DMS53 treated with DMSO at 0.1 percent for 48 hours (cell line): Measurements from ENCODE around the gene DHH.

Experiments used
- DNase-seq: peaks from one replicate; lab custom pipeline; 2025; ENCODE audit not compliant: unreplicated experiment; lab: John Stamatoyannopoulos, UW

Gene DHH

GRCh38 chr12:49109641-49110463 lies 15.3 kb upstream of the DHH start:
- no peak for DNase-seq

- no peak for DNase-seq
These were observed 14.4 kb upstream of the DHH start for GRCh38 chr12:49108958-49109404.

- DNase-seq, result no peak
These were observed 11.0 kb upstream of the DHH start for GRCh38 chr12:49105504-49106084.

GRCh38 chr12:49104822-49105221 lies 10.2 kb upstream of the DHH start:
- DNase-seq, result no peak

GRCh38 chr12:49100380-49100779 lies 5.8 kb upstream of the DHH start:
- no peak for DNase-seq

- DNase-seq, result no peak
These were observed 4.1 kb upstream of the DHH start for GRCh38 chr12:49098703-49099102.

GRCh38 chr12:49098035-49098451 lies 3.4 kb upstream of the DHH start:
- DNase-seq, result no peak

GRCh38 chr12:49097381-49097780 lies 2.8 kb upstream of the DHH start:
- no peak for DNase-seq

GRCh38 chr12:49094975-49095365 lies 369 bp upstream of the DHH start:
- DNase-seq, result no peak

GRCh38 chr12:49093792-49094159 lies 825 bp downstream of the DHH start:
- no peak for DNase-seq

GRCh38 chr12:49092816-49093406 lies 1.7 kb downstream of the DHH start:
- DNase-seq, result no peak

GRCh38 chr12:49092086-49092815 lies 2.4 kb downstream of the DHH start:
- no peak for DNase-seq

GRCh38 chr12:49091836-49092085 lies 2.8 kb downstream of the DHH start:
- no peak for DNase-seq

GRCh38 chr12:49091056-49091835 lies 3.4 kb downstream of the DHH start:
- DNase-seq, result no peak

- no peak for DNase-seq
These were observed 4.5 kb downstream of the DHH start for GRCh38 chr12:49089821-49090773.

GRCh38 chr12:49088932-49089330 lies 5.7 kb downstream of the DHH start:
- DNase-seq, result no peak

GRCh38 chr12:49088150-49088931 lies 6.3 kb downstream of the DHH start:
- peak; percentile 91 for DNase-seq

- no peak for DNase-seq
These were observed 8.5 kb downstream of the DHH start for GRCh38 chr12:49086116-49086515.

- DNase-seq, result no peak
These were observed 10.2 kb downstream of the DHH start for GRCh38 chr12:49084438-49084837.
